ENCODE measurements around the gene PIK3AP1.

DNA sequence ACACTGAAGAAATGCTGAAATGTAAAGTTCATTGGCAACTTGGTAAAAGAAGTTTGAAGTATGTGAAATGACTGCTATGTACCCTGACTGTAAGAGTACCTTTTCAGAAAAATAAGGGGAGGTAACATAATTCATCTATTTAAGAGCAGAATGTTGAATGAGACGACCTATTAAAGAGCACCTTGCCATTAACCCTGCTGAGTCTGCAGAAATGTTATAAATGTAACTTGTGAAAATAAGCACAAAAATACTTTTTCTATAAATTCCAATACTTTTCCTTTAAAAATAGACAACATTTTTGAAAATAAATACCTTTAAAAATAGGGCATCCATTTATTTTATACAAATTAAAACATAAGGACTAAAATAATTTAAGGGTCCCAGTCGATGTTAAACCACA is 141.2 kb downstream of the PIK3AP1 start:
- TF ChIP-seq EP300 (IDR thresholded peaks at IDR 0.05) (no peak), POLR2A (IDR thresholded peaks at IDR 0.05) (no peak)
